H9 (cell line): ENCODE measurements around the gene TAGLN. TPM values are rescaled to one million over a fixed set of nuclear protein-coding genes. Genes with fewer than 3 reads are reported as not detected.

Source experiments
- DNase-seq: peaks from one replicate; pipeline ENCODE4 v3.0.0-alpha.2; 2017
- H2AFZ ChIP-seq: one replicate; pipeline ENCODE4 v1.6.1; 2013; ENCODE audit warnings: mild to moderate bottlenecking, low read length, control low read depth, moderate library complexity
- H2AK5ac ChIP-seq: 2 replicates; pipeline ENCODE4 v1.6.1; 2013; ENCODE audit warnings: low read length, control low read depth, mixed read lengths; ENCODE audit not compliant: insufficient read length
- H2BK120ac ChIP-seq: one replicate; pipeline ENCODE4 v1.6.1; 2013; ENCODE audit warnings: low read depth, mild to moderate bottlenecking, low read length, control low read depth, inconsistent platforms; ENCODE audit not compliant: poor library complexity, severe bottlenecking
- H2BK12ac ChIP-seq: 2 replicates; pipeline ENCODE4 v1.6.1; 2013; ENCODE audit warnings: low read length, control low read depth, mixed read lengths, low read depth; ENCODE audit not compliant: insufficient read length
- H2BK15ac ChIP-seq: 2 replicates; pipeline ENCODE4 v1.6.1; 2013; ENCODE audit warnings: low read depth, low read length, control low read depth
- H2BK20ac ChIP-seq: one replicate; pipeline ENCODE4 v1.6.1; 2013; ENCODE audit warnings: low read depth, mild to moderate bottlenecking, low read length, control low read depth, inconsistent platforms; ENCODE audit not compliant: poor library complexity, severe bottlenecking
- H2BK5ac ChIP-seq: 2 replicates; pipeline ENCODE4 v1.6.1; 2013; ENCODE audit warnings: low read length, control low read depth, mixed read lengths; ENCODE audit not compliant: insufficient read length
- H3K14ac ChIP-seq: 2 replicates; pipeline ENCODE4 v1.6.1; 2013; ENCODE audit warnings: low read length, control low read depth; ENCODE audit not compliant: insufficient read depth
- H3K18ac ChIP-seq: 2 replicates; pipeline ENCODE4 v1.6.1; 2013; ENCODE audit warnings: low read depth, mild to moderate bottlenecking, mixed read lengths, low read length, control low read depth; ENCODE audit not compliant: insufficient read length
- H3K23ac ChIP-seq: 2 replicates; pipeline ENCODE4 v1.6.1; 2013; ENCODE audit warnings: low read length, control low read depth, mixed read lengths, low read depth; ENCODE audit not compliant: insufficient read length
- H3K23me2 ChIP-seq: 2 replicates; pipeline ENCODE4 v1.6.1; 2013; ENCODE audit warnings: low read depth, mild to moderate bottlenecking, mixed read lengths, low read length, control low read depth; ENCODE audit not compliant: insufficient read length, poor library complexity, severe bottlenecking
- H3K27ac ChIP-seq: 2 replicates; pipeline ENCODE4 v1.5.1; 2013; ENCODE audit warnings: low read length, control low read depth, mixed read lengths, low read depth; ENCODE audit not compliant: insufficient read length
- H3K27me3 ChIP-seq: 2 replicates; pipeline ENCODE4 v1.6.1; 2013; ENCODE audit warnings: low read length, control low read depth, inconsistent platforms; ENCODE audit not compliant: insufficient read depth
- H3K4ac ChIP-seq: 2 replicates; pipeline ENCODE4 v1.6.1; 2013; ENCODE audit warnings: low read depth, mild to moderate bottlenecking, control low read depth, inconsistent platforms, low read length, moderate library complexity
- H3K4me1 ChIP-seq: 2 replicates; pipeline ENCODE4 v1.6.1; 2013; ENCODE audit warnings: low read length, control low read depth, inconsistent platforms; ENCODE audit not compliant: insufficient read depth
- H3K4me2 ChIP-seq: 2 replicates; pipeline ENCODE4 v1.6.1; 2013; ENCODE audit warnings: low read length, control low read depth, mixed read lengths; ENCODE audit not compliant: insufficient read length, insufficient read depth
- H3K56ac ChIP-seq: 2 replicates; pipeline ENCODE4 v1.6.1; 2013; ENCODE audit warnings: low read depth, mild to moderate bottlenecking, mixed read lengths, low read length, control low read depth; ENCODE audit not compliant: insufficient read length
- H3K79me1 ChIP-seq: 2 replicates; pipeline ENCODE4 v1.6.1; 2013; ENCODE audit warnings: low read depth, mild to moderate bottlenecking, moderate library complexity, low read length, control low read depth, inconsistent platforms; ENCODE audit not compliant: insufficient read depth, poor library complexity, severe bottlenecking
- H3K79me2 ChIP-seq: 2 replicates; pipeline ENCODE4 v1.6.1; 2013; ENCODE audit warnings: low read length, control low read depth, inconsistent platforms; ENCODE audit not compliant: insufficient read depth
- H3K9ac ChIP-seq: 2 replicates; pipeline ENCODE4 v1.6.1; 2013; ENCODE audit warnings: low read length, control low read depth, mixed read lengths; ENCODE audit not compliant: insufficient read length; ENCODE audit errors: extremely low read depth
- H3K9me3 ChIP-seq: one replicate; pipeline ENCODE4 v1.6.1; 2013; ENCODE audit warnings: low read depth, low read length, inconsistent platforms; ENCODE audit not compliant: control insufficient read depth
- H3T11ph ChIP-seq: one replicate; pipeline ENCODE4 v1.6.1; 2013; ENCODE audit warnings: mild to moderate bottlenecking, low read length, control low read depth, inconsistent platforms
- H4K20me1 ChIP-seq: one replicate; pipeline ENCODE4 v1.6.1; 2013; ENCODE audit not compliant: control insufficient read depth, insufficient read length, insufficient read depth
- H4K5ac ChIP-seq: 2 replicates; pipeline ENCODE4 v1.6.1; 2013; ENCODE audit warnings: low read depth, mild to moderate bottlenecking, mixed read lengths, low read length, control low read depth; ENCODE audit not compliant: insufficient read length
- H4K8ac ChIP-seq: replicated peaks from 2 replicates; pipeline ENCODE4 v1.6.1; 2013; ENCODE audit warnings: low read length, control low read depth, mixed read lengths, low read depth; ENCODE audit not compliant: insufficient read length
- H4K91ac ChIP-seq: 2 replicates; pipeline ENCODE4 v1.6.1; 2013; ENCODE audit warnings: low read depth, mild to moderate bottlenecking, moderate library complexity, mixed read lengths, low read length, control low read depth; ENCODE audit not compliant: insufficient read length
- H3K27ac Mint-ChIP-seq, 3 experiments: 2 replicates in 2 of 3; 3 replicates in 1 of 3; pipeline ENCODE4 v1.8.0; 2020 to 2021; ENCODE audit warnings: mixed read lengths in 3 of 3, mild to moderate bottlenecking in 1 of 3, moderate library complexity in 1 of 3
- H3K27me3 Mint-ChIP-seq: 2 replicates; pipeline ENCODE4 v1.8.0; 2021; ENCODE audit warnings: low read depth, mild to moderate bottlenecking, moderate library complexity, mixed read lengths
- H3K36me3 Mint-ChIP-seq, 3 experiments: 2 replicates in 2 of 3; 3 replicates in 1 of 3; pipeline ENCODE4 v1.8.0; 2020 to 2021; ENCODE audit warnings: low read depth in 3 of 3, mixed read lengths in 3 of 3; ENCODE audit not compliant: insufficient read depth in 1 of 3
- H3K4me1 Mint-ChIP-seq, 2 experiments: 2 replicates each; pipeline ENCODE4 v1.8.0; 2020; ENCODE audit warnings: mixed read lengths in 2 of 2
- H3K4me3 Mint-ChIP-seq, 2 experiments: 2 replicates in 1 of 2; 3 replicates in 1 of 2; pipeline ENCODE4 v1.8.0; 2020 to 2021; ENCODE audit warnings: mild to moderate bottlenecking in 2 of 2, mixed read lengths in 2 of 2, moderate library complexity in 1 of 2
- H3K9me3 Mint-ChIP-seq, 2 experiments: 2 replicates in 1 of 2; 3 replicates in 1 of 2; pipeline ENCODE4 v1.8.0; 2020; ENCODE audit warnings: mild to moderate bottlenecking in 2 of 2, mixed read lengths in 2 of 2, moderate library complexity in 1 of 2
- WGBS: extraction: QIAGEN DNeasy Blood & Tissue Kit; methylation state at CpG from one replicate; pipeline ENCODE4 v1.1.7; 2013; ENCODE audit warnings: missing lambda C conversion rate, low lambda C conversion rate, mixed read lengths; ENCODE audit not compliant: insufficient read length; ENCODE audit errors: extremely low coverage; 5-methylcytosine and 5-hydroxymethylcytosine counted together
- total RNA-seq: library from RNA; stranded (reverse); gene quantifications from 2 replicates; pipeline ENCODE4 v1.2.1, GENCODE V29; 2021
- TF ChIP-seq, protein P1 (sequence below): fragments of 200-600 bp; sonication (generic); conservative IDR thresholded peaks from 3 replicates; pipeline ENCODE4 v1.8.0; 2021; ENCODE audit warnings: antibody characterized with exemption, mild to moderate bottlenecking

The TAGLN gene
- total RNA-seq, 1 experiment from 2014 or later, result 176 TPM

DNA sequence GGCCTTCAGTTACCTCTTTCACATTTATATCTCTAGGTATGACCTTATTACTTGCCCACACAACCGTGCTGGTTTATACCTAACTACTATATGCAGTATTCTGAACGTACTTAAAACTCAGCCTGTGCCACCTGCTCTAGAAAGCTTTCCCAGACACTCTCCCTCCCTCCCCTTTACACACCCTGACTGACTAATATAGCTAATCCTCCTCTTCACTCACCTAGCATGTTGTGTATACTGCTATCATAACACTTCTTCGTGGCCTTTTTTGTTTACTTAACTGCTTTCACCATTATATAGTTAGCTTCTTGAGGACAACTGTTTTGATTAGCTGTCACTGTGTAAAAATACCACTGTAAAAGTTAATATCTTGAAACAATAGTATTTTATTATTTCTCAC lies 56.8 kb downstream of the TAGLN start:
- H4K91ac ChIP-seq, result no peak overlapping the region

More for the DNA sequence above, 56.8 kb downstream of the TAGLN start:
- Histone ChIP-seq H3K14ac (no peak overlapping the region), H3K4me2 (no peak overlapping the region), H2AFZ (no peak overlapping the region), H3K4me1 (no peaks in the 10 kb centered on the region), H3K27ac (no peak overlapping the region), H3K9ac (no peak overlapping the region), H4K5ac (no peak overlapping the region), H3K79me1 (no peaks in the 10 kb centered on the region), H2AK5ac (no peak overlapping the region), H3K9me3 (no peaks in the 10 kb centered on the region), H2BK12ac (no peak overlapping the region), H3K18ac (no peak overlapping the region), H3K56ac (no peak overlapping the region), H4K8ac (no peak overlapping the region), H2BK20ac (no peak overlapping the region), H2BK5ac (no peak overlapping the region), H3K23me2 (no peaks in the 10 kb centered on the region), H3T11ph (no peak overlapping the region), H3K4ac (no peak overlapping the region), H2BK15ac (no peak overlapping the region), H3K27me3 (no peaks in the 10 kb centered on the region), H4K20me1 (no peaks in the 10 kb centered on the region), H3K79me2 (no peaks in the 10 kb centered on the region), H3K23ac (no peak overlapping the region), H2BK120ac (no peak overlapping the region)
- no peaks in the 10 kb centered on the region; a peak in 1 of 5 replicates for H3K9me3 Mint-ChIP-seq
- no peaks in the 10 kb centered on the region for H3K4me1 Mint-ChIP-seq
- H3K27me3 Mint-ChIP-seq, result no peaks in the 10 kb centered on the region
- WGBS, result no CpG with 5 or more reads among the region's 3 CpGs
- peaks cover 5 to 36% (median 31%) of the 10 kb centered on the region in 3 experiments for H3K36me3 Mint-ChIP-seq
- DNase-seq, result no peak
- H3K27ac Mint-ChIP-seq, result no peak overlapping the region
- TF ChIP-seq, protein P1, sequence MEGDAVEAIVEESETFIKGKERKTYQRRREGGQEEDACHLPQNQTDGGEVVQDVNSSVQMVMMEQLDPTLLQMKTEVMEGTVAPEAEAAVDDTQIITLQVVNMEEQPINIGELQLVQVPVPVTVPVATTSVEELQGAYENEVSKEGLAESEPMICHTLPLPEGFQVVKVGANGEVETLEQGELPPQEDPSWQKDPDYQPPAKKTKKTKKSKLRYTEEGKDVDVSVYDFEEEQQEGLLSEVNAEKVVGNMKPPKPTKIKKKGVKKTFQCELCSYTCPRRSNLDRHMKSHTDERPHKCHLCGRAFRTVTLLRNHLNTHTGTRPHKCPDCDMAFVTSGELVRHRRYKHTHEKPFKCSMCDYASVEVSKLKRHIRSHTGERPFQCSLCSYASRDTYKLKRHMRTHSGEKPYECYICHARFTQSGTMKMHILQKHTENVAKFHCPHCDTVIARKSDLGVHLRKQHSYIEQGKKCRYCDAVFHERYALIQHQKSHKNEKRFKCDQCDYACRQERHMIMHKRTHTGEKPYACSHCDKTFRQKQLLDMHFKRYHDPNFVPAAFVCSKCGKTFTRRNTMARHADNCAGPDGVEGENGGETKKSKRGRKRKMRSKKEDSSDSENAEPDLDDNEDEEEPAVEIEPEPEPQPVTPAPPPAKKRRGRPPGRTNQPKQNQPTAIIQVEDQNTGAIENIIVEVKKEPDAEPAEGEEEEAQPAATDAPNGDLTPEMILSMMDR, result no peak
- H3K4me3 Mint-ChIP-seq, result no peak overlapping the region
